GM21390 (cell line): ENCODE results near the gene PITPNB.

ENCODE experiments used
- ATAC-seq: cut with Tn5 transposase; IDR thresholded peaks from one replicate; pipeline ENCODE4 v1.9.1; 2021; ENCODE audit not compliant: unreplicated experiment

The PITPNB gene

GRCh38 chr22:27919942-27920755 is 1.1 kb upstream of the PITPNB start:
- peak; percentile 31 for ATAC-seq

- no peak for ATAC-seq
Observed at GRCh38 chr22:27918341-27919221, 475 bp downstream of the PITPNB start.

GRCh38 chr22:27915986-27916385 is 3.1 kb downstream of the PITPNB start:
- no peak for ATAC-seq

GRCh38 chr22:27913162-27913741 is 5.8 kb downstream of the PITPNB start:
- ATAC-seq = no peak

GRCh38 chr22:27912101-27912500 is 7.0 kb downstream of the PITPNB start:
- ATAC-seq = no peak

- ATAC-seq = no peak
Observed at GRCh38 chr22:27911330-27911729, 7.7 kb downstream of the PITPNB start.

GRCh38 chr22:27906241-27906640 is 12.8 kb downstream of the PITPNB start:
- no peak for ATAC-seq

- no peak for ATAC-seq
Observed at GRCh38 chr22:27905653-27906052, 13.4 kb downstream of the PITPNB start.

- ATAC-seq = peak; percentile 54
Observed at GRCh38 chr22:27903805-27904473, 15.1 kb downstream of the PITPNB start.

- ATAC-seq = no peak
Observed at GRCh38 chr22:27900153-27900552, 18.9 kb downstream of the PITPNB start.

GRCh38 chr22:27896245-27896644 is 22.8 kb downstream of the PITPNB start:
- ATAC-seq = no peak

GRCh38 chr22:27895600-27895999 is 23.5 kb downstream of the PITPNB start:
- ATAC-seq = peak; percentile 90

GRCh38 chr22:27892811-27893210 is 26.2 kb downstream of the PITPNB start:
- ATAC-seq = no peak

GRCh38 chr22:27892064-27892463 is 27.0 kb downstream of the PITPNB start:
- ATAC-seq = no peak

- no peak for ATAC-seq
Observed at GRCh38 chr22:27888310-27888709, 30.7 kb downstream of the PITPNB start.

- ATAC-seq = no peak
Observed at GRCh38 chr22:27886843-27887151, 32.3 kb downstream of the PITPNB start.

GRCh38 chr22:27885977-27886842 is 32.8 kb downstream of the PITPNB start:
- no peak for ATAC-seq

- no peak for ATAC-seq
Observed at GRCh38 chr22:27883656-27884350, 35.3 kb downstream of the PITPNB start.

- ATAC-seq = no peak
Observed at GRCh38 chr22:27882507-27883290, 36.4 kb downstream of the PITPNB start.
